A549 treated with AZD9567 at 1 μM for 4 hours (cell line): Measurements from ENCODE around the gene PGM2L1. TPM values are rescaled to one million over a fixed set of nuclear protein-coding genes. Genes with fewer than 3 reads are reported as not detected.

Experiments used
- total RNA-seq: library from RNA; stranded (reverse); fragments of 200-300 nt; extraction: Qiagen RNA extraction; gene quantifications from 5 replicates; pipeline ENCODE4 v1.2.3, GENCODE V29; 2022; ENCODE audit not compliant: insufficient read depth

PGM2L1 gene
- total RNA-seq, result 9.6 to 19.6 TPM (median 16.3 TPM) in 5 replicates

GRCh38 chr11:74398244-74399159 lies at the start of gene PGM2L1:
Gene PGM2L1, minus strand, starts transcription at chr11:74398433. Its CDS starts 272 bp downstream, at chr11:74398161.

DNA sequence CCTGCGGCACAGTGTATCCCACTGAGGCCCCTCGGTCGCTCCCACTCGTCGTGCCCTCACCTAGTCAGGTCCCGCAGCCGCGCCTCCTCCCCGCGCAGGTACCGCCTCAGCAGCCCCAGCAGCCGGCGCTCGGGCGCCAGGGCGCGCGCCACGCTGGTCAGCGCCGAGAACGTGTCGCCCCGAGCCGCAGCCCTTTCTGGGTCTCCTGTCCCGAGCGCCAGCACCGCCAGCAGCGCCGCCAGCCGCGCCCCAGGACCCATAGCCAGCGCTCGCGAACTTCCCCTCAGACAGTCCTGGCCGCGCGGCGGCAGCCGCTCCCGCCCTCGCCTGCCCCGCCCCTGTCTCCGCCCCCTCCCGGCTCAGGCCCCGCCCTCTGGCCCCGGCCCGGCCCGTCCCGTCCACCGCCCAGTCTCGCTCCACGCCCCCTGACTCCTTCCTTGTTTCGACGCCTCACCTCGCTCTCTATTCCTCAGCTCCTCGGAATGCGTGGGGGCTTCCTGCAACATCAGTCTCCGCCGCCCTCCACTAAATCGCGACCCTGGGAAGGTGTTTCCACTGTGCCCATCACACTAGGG lies 86.8 kb downstream of the PGM2L1 start, which contains the start of gene P4HA3:
P4HA3 (minus strand) TSS at position 289 of the 575 bp plus-strand sequence; CDS start at position 260, 29 bp downstream.

Other genes starting within 250 kb of the PGM2L1 start
- 14.6 to 26.9 TPM (median 16.0 TPM) in 5 replicates for gene C2CD3, start 227.4 kb downstream of the PGM2L1 start, total RNA-seq
- gene PPME1, start 227.1 kb downstream of the PGM2L1 start, total RNA-seq, result 54.5 to 61.7 TPM (median 56.7 TPM) in 5 replicates
- 35.7 to 54.4 TPM (median 46.1 TPM) in 5 replicates for gene P4HA3, start 86.8 kb downstream of the PGM2L1 start, total RNA-seq
- not detected in 5 replicates for gene KCNE3, start 69.1 kb upstream of the PGM2L1 start, total RNA-seq
- gene LIPT2, start 95.3 kb upstream of the PGM2L1 start, total RNA-seq, result 2.6 to 3.6 TPM (median 2.9 TPM) in 4 of 5 replicates, not detected in the other
- gene POLD3, start 194.1 kb upstream of the PGM2L1 start, total RNA-seq, result 14.9 to 20.3 TPM (median 17.3 TPM) in 5 replicates